ENCODE measurements around the gene ZFAND3. TPM values are rescaled to one million over a fixed set of nuclear protein-coding genes. Genes with fewer than 3 reads are reported as not detected.
A peak's percentile ranks its signal among the peaks of the same experiment; 100 is the strongest.

The ZFAND3 gene
- total RNA-seq, 2 donors from 2014 or later: 26.1 to 32.0 TPM

- no peak overlapping the region for H3K27ac Mint-ChIP-seq
- no peaks in the 10 kb centered on the region for H3K27me3 Mint-ChIP-seq
- no peaks in the 10 kb centered on the region for H3K4me1 Mint-ChIP-seq
- no peaks in the 10 kb centered on the region for H3K9me3 Mint-ChIP-seq
- H3K4me3 Mint-ChIP-seq: no peak overlapping the region
- no peak for ATAC-seq (replicated peaks)
- H3K36me3 Mint-ChIP-seq (ENCODE audit: low read depth): no peaks in the 10 kb centered on the region
Observed at GRCh38 chr6:37809197-37809543, 10.4 kb upstream of the ZFAND3 start.

DNA sequence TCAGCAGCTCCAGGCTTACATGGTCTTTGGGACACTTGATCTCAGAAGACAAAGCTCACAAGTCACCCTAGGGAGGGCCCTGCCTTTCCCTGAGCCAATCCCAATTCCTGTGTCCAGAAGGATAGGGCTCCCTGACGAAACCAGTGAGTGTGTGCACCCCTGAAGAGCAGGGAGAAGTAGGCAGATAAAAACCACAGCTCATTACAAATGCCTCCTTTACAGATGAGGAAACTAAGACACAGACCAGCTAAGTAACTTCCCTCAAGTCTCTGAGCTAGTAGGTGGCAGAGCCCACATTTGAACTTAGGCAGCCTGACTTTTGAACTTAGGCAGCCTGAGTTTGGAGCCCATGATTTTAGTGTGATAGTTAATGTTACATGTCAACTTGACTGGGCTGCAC lies 6.7 kb upstream of the ZFAND3 start:
- ATAC-seq (replicated peaks): no peak
- Mint-ChIP-seq H3K9me3 (no peaks in the 10 kb centered on the region), H3K27ac (no peak overlapping the region), H3K4me1 (no peaks in the 10 kb centered on the region), H3K36me3 (ENCODE audit: low read depth) (no peaks in the 10 kb centered on the region), H3K4me3 (no peak overlapping the region), H3K27me3 (no peaks in the 10 kb centered on the region)

DNA sequence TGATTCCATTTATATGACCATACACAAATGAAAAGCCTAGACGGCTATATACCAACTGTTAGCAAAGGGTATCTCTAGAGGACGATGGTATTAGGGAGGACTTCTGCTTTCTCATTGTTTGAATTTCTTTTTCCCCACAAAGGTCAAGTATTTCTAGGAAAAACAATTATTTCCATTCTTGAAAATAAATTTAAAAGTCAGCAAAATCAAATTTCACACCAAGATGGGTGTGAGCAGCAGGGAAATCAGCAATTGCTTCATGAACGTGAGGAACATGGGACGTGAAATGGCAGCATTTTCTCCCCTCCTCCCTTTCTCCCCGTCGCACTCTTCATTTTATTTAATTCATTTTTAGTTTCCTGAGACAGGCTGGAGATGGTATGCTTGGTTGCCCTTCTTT lies 5.2 kb upstream of the ZFAND3 start:
- no peaks in the 10 kb centered on the region for H3K27me3 Mint-ChIP-seq
- H3K36me3 Mint-ChIP-seq (ENCODE audit: low read depth): no peaks in the 10 kb centered on the region
- peaks cover 3% of the 10 kb centered on the region for H3K4me1 Mint-ChIP-seq
- H3K9me3 Mint-ChIP-seq: no peaks in the 10 kb centered on the region
- no peak for ATAC-seq (replicated peaks)
- no peak overlapping the region for H3K4me3 Mint-ChIP-seq
- no peak overlapping the region for H3K27ac Mint-ChIP-seq

GRCh38 chr6:37816599-37817375 lies 2.7 kb upstream of the ZFAND3 start:
- no peak for ATAC-seq (replicated peaks)
- Mint-ChIP-seq H3K27ac (no peak overlapping the region), H3K27me3 (no peaks in the 10 kb centered on the region), H3K4me3 (peak overlapping the region; percentile 99), H3K36me3 (ENCODE audit: low read depth) (peaks cover 9% of the 10 kb centered on the region), H3K9me3 (no peaks in the 10 kb centered on the region), H3K4me1 (peaks cover 13% of the 10 kb centered on the region)

DNA sequence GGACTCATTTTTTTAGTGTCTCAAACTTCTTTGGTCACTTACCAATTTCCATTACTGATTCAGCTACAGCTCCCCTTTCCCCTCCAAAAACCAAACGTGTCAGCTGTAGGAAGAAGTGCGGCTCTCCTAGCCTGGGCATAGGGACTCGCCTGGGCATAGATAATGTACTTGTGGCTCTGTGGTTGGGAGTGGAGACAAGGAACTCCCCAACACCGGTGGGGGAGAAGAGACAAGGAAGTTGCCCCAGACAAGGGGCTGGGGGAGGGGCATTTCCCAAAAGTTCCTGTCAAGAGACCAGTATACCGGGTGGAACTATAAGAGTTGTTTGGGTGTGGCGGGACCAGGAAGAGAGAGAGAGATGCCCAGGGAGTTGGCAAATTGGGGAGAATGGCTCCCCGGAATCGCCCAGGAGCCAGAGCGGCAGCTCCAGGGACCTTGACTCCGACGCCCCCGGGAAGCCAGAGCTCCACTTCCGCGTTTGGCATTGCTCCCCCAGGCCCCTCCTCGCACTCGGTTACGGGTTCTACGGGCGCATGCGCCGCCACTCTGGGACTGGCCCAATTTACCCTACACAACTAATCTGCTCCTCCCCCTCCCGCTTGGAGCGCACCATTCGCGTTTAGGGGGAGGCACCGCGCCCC lies 871 bp upstream of the ZFAND3 start:
- ATAC-seq (replicated peaks): peak; percentile 83
- H3K36me3 Mint-ChIP-seq (ENCODE audit: low read depth): peaks cover 9% of the 10 kb centered on the region
- peak overlapping the region; percentile 99 for H3K27ac Mint-ChIP-seq
- H3K4me3 Mint-ChIP-seq: peak overlapping the region; percentile 99
- no peaks in the 10 kb centered on the region for H3K9me3 Mint-ChIP-seq
- peaks cover 23% of the 10 kb centered on the region for H3K4me1 Mint-ChIP-seq
- H3K27me3 Mint-ChIP-seq: no peaks in the 10 kb centered on the region

DNA sequence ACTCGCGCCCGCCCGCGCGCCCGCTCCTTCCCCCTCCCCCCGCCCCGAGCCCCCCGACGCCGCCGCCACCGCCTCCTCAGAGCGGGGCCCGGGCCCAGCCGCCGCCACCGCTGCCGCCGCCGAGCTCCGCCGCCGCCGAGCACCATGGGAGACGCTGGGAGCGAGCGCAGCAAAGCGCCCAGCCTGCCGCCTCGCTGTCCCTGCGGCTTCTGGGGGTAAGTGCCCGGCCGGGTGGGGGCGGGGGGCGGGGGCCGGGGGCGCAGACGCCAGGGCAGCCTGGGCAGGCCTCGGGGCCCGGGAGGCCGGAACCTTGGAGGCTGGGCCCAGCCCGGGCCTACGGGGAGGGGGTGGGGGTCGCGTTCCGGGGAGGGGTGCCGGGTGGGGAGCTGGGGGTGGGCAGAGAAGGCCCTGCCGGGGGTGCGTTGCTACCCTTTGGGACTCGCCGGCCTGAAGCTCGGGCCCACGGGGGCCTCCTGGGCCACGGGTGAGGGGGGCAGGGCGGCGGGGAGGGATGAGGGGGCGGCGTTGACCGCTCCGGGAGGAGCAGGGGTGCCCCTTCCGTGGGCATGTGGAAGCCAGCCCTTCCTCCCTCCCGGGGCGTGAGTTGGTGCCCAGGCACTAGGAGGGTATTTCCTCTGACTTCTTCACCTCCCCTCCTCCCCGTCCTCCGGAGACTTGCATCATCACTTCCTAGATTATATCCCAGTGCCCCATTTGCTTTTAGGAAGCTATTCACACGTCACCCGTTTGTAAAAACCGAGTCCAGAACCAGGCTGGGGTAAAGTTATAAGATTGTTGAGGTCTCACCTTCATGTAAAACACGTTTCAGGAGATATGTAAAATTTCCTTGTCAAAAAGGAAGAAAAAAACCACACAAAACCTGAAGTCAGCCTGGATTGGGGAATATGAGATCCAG lies 533 bp downstream of the ZFAND3 start:
- Mint-ChIP-seq H3K9me3 (no peaks in the 10 kb centered on the region), H3K27me3 (no peaks in the 10 kb centered on the region), H3K4me3 (peak overlapping the region; percentile 99), H3K36me3 (ENCODE audit: low read depth) (peaks cover 9% of the 10 kb centered on the region), H3K4me1 (peaks cover 23% of the 10 kb centered on the region), H3K27ac (peak overlapping the region; percentile 96)
- peak; percentile 14 for ATAC-seq (replicated peaks)

DNA sequence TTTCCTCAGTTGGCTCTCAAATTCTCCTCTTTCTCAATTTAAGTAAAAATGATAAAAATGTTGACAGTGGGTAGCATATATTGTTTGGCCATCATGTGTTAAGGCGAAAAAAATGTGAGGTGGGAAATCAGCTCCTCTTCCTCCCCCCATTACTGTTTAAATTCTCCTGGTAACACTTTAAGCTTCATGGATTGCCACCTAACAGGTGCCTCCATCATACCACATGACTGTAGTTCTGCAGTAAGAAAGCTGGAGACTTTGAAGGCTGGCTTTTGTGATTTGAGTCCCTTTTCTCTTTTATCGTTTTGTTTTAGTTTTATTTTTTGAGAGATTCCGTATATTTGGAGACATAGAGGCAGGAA lies 1.2 kb downstream of the ZFAND3 start:
- peaks cover 23% of the 10 kb centered on the region for H3K4me1 Mint-ChIP-seq
- no peaks in the 10 kb centered on the region for H3K9me3 Mint-ChIP-seq
- H3K4me3 Mint-ChIP-seq: peak overlapping the region; percentile 96
- peaks cover 9% of the 10 kb centered on the region for H3K36me3 Mint-ChIP-seq (ENCODE audit: low read depth)
- no peaks in the 10 kb centered on the region for H3K27me3 Mint-ChIP-seq
- H3K27ac Mint-ChIP-seq: peak overlapping the region; percentile 96
- no peak for ATAC-seq (replicated peaks)

DNA sequence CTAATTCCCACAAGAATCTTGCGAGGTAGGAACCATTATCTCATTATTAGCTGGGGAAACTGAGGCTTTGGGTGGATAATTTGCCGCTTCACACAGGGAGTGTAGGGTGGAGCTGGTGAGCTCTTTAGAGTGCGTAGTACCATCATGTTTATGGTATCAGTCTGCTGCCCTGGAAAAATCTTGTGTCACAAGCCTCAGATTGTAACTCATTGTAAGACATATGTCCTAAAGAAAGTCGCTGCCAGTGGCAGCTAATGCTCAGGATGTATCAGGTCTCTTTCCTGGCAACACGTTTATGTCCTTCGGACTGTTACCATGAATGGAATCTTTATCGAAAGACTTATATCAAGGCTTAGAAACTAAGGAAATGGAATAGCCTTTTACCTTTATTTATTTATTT lies 1.9 kb downstream of the ZFAND3 start:
- Mint-ChIP-seq H3K9me3 (no peaks in the 10 kb centered on the region), H3K4me3 (peak overlapping the region; percentile 96)

DNA sequence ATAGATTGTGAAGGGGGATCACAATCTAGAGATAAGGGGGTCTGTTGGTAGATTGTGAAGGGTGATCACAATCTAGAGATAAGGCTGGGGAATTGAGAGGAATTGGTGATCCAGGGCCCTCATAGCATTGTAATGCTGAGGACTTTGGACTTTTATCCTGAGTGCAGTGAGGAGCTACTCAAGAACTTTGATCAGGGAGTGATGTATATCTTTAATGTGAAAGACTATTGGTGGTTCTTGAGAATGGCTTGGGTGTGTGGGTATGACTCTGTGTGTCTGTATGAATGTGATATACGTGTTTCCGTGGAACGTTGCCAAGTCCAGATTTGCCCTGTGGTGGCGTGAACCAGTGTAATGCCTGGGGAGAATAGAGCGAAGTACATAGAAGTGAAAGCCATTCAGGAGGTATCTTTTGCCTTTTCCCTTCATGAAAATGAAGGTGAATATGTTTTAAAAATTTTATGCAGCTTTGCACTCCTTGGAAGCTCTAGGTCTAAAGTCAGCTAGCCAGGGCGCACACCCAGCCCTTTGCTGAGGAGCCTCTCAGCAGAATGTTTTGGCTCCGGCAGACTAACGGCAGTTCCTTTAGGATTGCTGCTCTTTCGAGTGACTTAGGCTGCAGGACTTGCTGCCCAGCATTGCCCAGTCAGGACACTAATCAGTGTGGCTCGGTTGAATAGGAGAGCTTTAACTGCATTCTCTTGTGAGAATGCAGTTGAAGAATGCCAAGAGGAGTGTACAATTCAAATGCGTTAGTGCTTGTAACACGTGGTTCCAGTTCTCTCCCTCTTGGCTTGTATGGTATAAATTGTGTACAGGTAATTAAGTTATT lies 3.5 kb downstream of the ZFAND3 start:
- H3K4me3 Mint-ChIP-seq: peak overlapping the region; percentile 96
- no peaks in the 10 kb centered on the region for H3K27me3 Mint-ChIP-seq
- peak overlapping the region; percentile 96 for H3K27ac Mint-ChIP-seq
- no peaks in the 10 kb centered on the region for H3K9me3 Mint-ChIP-seq
- peaks cover 9% of the 10 kb centered on the region for H3K36me3 Mint-ChIP-seq (ENCODE audit: low read depth)
- H3K4me1 Mint-ChIP-seq: peaks cover 29% of the 10 kb centered on the region
- no peak for ATAC-seq (replicated peaks)

More for the DNA sequence above, 1.9 kb downstream of the ZFAND3 start:
- H3K27me3 Mint-ChIP-seq: no peaks in the 10 kb centered on the region
- peaks cover 9% of the 10 kb centered on the region for H3K36me3 Mint-ChIP-seq (ENCODE audit: low read depth)
- H3K27ac Mint-ChIP-seq: peak overlapping the region; percentile 96
- peaks cover 23% of the 10 kb centered on the region for H3K4me1 Mint-ChIP-seq
- ATAC-seq (replicated peaks): no peak

DNA sequence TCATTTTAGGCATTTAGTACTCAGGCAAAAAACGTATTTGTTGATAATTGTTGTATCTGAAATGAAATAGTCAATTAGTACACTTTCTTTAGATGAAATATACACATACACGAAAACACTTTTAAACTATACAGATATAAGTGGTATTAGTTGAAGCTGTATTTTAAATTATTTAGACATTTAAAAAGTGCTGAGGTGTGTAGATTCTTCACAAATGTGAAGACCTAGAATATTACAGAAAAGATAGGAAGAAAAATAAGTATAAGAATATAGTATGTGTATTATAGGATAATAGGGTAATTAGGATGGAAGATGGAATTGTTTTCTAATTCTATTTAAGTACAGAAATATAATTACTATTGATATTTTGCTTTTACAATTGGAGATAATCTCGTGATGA lies 4.6 kb downstream of the ZFAND3 start:
- peaks cover 26% of the 10 kb centered on the region for H3K4me1 Mint-ChIP-seq
- ATAC-seq (replicated peaks): no peak
- no peaks in the 10 kb centered on the region for H3K9me3 Mint-ChIP-seq
- no peak overlapping the region for H3K27ac Mint-ChIP-seq
- H3K4me3 Mint-ChIP-seq: no peak overlapping the region
- H3K27me3 Mint-ChIP-seq: no peaks in the 10 kb centered on the region
- peaks cover 9% of the 10 kb centered on the region for H3K36me3 Mint-ChIP-seq (ENCODE audit: low read depth)

- no peaks in the 10 kb centered on the region for H3K36me3 Mint-ChIP-seq (ENCODE audit: low read depth)
- H3K4me1 Mint-ChIP-seq: peaks cover 29% of the 10 kb centered on the region
- H3K9me3 Mint-ChIP-seq: no peaks in the 10 kb centered on the region
- no peak overlapping the region for H3K4me3 Mint-ChIP-seq
- H3K27me3 Mint-ChIP-seq: no peaks in the 10 kb centered on the region
- no peak for ATAC-seq (replicated peaks)
- no peak overlapping the region for H3K27ac Mint-ChIP-seq
Observed at GRCh38 chr6:37826188-37826587, 6.7 kb downstream of the ZFAND3 start.

DNA sequence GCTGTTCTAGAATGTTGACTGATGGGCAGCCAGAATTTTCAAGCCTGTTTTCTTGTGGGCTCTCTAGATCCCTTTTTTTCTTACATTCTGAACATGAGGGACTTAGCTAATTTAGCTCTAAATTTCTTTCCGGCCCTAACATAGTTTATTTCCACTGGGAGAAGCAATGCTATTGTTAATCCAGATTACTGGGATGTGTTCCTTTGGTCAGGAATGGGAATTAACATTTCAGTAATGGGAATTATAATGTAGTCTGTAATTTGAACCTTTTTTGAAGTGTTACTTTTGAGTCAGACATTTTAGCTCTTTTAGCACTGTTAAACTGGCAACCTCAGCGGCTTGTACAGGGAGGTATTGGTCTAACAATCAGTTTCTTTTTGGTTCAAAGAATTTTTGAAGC lies 7.5 kb downstream of the ZFAND3 start:
- Mint-ChIP-seq H3K4me3 (no peak overlapping the region), H3K36me3 (ENCODE audit: low read depth) (peaks cover 5% of the 10 kb centered on the region), H3K4me1 (peaks cover 33% of the 10 kb centered on the region), H3K27ac (no peak overlapping the region), H3K27me3 (no peaks in the 10 kb centered on the region), H3K9me3 (no peaks in the 10 kb centered on the region)
- no peak for ATAC-seq (replicated peaks)

GRCh38 chr6:37827603-37828265 lies 8.2 kb downstream of the ZFAND3 start:
- Mint-ChIP-seq H3K9me3 (no peaks in the 10 kb centered on the region), H3K27ac (no peak overlapping the region), H3K4me3 (no peak overlapping the region), H3K4me1 (peaks cover 33% of the 10 kb centered on the region), H3K36me3 (ENCODE audit: low read depth) (peaks cover 9% of the 10 kb centered on the region), H3K27me3 (no peaks in the 10 kb centered on the region)
- ATAC-seq (replicated peaks): no peak

Data from activated T-helper 17 cell treated with anti-CD3 and anti-CD28 coated beads, Interleukin-2, amount 50 U/mL, for 72 hours (primary cell).